Lung (tissue), 12 donors: Measurements from ENCODE around the gene RXRA. TPM values are rescaled to one million over a fixed set of nuclear protein-coding genes. Genes with fewer than 3 reads are reported as not detected.

Experiments
- ATAC-seq: fragments of 200-7000 bp; cut with Tn5 transposase; one replicate; pipeline ENCODE4 v1.9.1; 2020; ENCODE audit warnings: moderate number of reproducible peaks; ENCODE audit not compliant: insufficient read depth, low FRiP score
- DNase-seq, 3 donors: peaks; one replicate each; pipeline ENCODE4 v3.0.0-alpha.2; 2013 to 2017
- H3K27ac ChIP-seq, 2 donors: one replicate each; pipeline ENCODE4 v1.5.1; 2013; ENCODE audit warnings: mild to moderate bottlenecking in 2 of 2, moderate library complexity in 2 of 2, control low read depth in 1 of 2, inconsistent platforms in 1 of 2, low read depth in 1 of 2, low read length in 1 of 2
- H3K27me3 ChIP-seq, 3 donors: one replicate each; pipeline ENCODE4 v1.5.1; 2013; ENCODE audit warnings: low read length in 2 of 3; ENCODE audit not compliant: control insufficient read depth in 3 of 3, insufficient read depth in 3 of 3
- H3K36me3 ChIP-seq, 4 donors: one replicate each; pipeline ENCODE4 v1.5.1; 2013; ENCODE audit warnings: low read length in 4 of 4, mild to moderate bottlenecking in 1 of 4, moderate library complexity in 1 of 4; ENCODE audit not compliant: control insufficient read depth in 4 of 4, insufficient read depth in 4 of 4
- H3K4me1 ChIP-seq, 5 donors: one replicate each; pipeline ENCODE4 v1.5.1; 2013; ENCODE audit warnings: low read length in 5 of 5, mild to moderate bottlenecking in 2 of 5, moderate library complexity in 1 of 5; ENCODE audit not compliant: control insufficient read depth in 5 of 5, insufficient read depth in 5 of 5
- H3K4me3 ChIP-seq: one replicate; pipeline ENCODE4 v1.5.1; 2013; ENCODE audit warnings: mild to moderate bottlenecking, control low read depth, moderate library complexity
- H3K9ac ChIP-seq, 2 donors: one replicate each; pipeline ENCODE4 v1.5.1; 2013; ENCODE audit warnings: low read length in 2 of 2, control low read depth in 1 of 2; ENCODE audit not compliant: insufficient read depth in 1 of 2
- H3K9me3 ChIP-seq, 4 donors: one replicate each; pipeline ENCODE4 v1.5.1; 2013; ENCODE audit warnings: low read length in 3 of 4, mild to moderate bottlenecking in 1 of 4, moderate library complexity in 1 of 4; ENCODE audit not compliant: control insufficient read depth in 4 of 4, insufficient read depth in 3 of 4
- WGBS, 2 donors: extraction: QIAGEN DNeasy Blood & Tissue Kit; methylation state at CpG; one replicate each; pipeline ENCODE4 v1.1.7; 2013; 5-methylcytosine and 5-hydroxymethylcytosine counted together
- polyA plus RNA-seq, 2 donors: library from polyadenylated mRNA; stranded (reverse); fragments of 200-250 nt; gene quantifications; one replicate each; pipeline ENCODE4 v1.2.1, GENCODE V29; 2013
- total RNA-seq, 2 donors: library from RNA; depleted of rRNA in 1 of 2; stranded (reverse); fragments of >200 nt in 1 of 2; gene quantifications; one replicate each; pipeline ENCODE4 v1.2.1, GENCODE V29; 2014 to 2021
- TF ChIP-seq, protein P1 (sequence below): IDR thresholded peaks from 2 replicates; pipeline ENCODE4 v1.5.1; 2012; ENCODE audit warnings: mild to moderate bottlenecking; ENCODE audit errors: control extremely low read depth, extremely low read depth
- donor health status: control.
- donor health status: control.
- donor health status: Bipolar disorder and iron deficiency.
- donor health status: healthy.
- donor health status: DM: yes; HTN: yes; CAD: no.

Gene RXRA
- total and polyA plus RNA-seq, 4 donors = 24.2 to 85.2 (median 52.2) TPM

DNA sequence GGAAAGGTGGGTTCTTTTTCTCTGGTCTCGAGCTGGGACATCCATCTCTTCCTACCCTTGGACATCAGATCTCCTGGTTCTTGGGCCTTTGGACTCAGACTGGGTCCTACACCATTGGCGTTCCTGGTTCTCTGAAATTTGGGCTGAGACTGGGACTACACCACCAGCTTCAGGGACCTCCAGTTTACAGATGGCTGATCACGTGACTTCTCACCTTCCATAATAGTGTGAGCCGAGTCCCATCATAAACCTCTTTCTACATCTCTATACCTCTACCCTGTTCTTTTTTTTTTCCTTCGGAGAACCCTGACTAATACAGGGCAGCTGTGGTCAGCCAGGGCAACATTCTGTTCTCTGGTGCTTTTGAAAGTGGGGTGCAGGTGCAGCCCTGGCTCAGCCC lies 27.2 kb upstream of the RXRA start:
- ATAC-seq (no peak), DNase-seq (no peak)
- Histone ChIP-seq H3K4me3 (no peak overlapping the region), H3K9me3 (no peaks in the 10 kb centered on the region), H3K9ac (no peak overlapping the region), H3K4me1 (peaks cover 0 to 6% (median 1%) of the 10 kb centered on the region in 5 donors), H3K36me3 (no peaks in the 10 kb centered on the region), H3K27ac (no peak overlapping the region), H3K27me3 (no peaks in the 10 kb centered on the region)
- TF ChIP-seq, protein P1, sequence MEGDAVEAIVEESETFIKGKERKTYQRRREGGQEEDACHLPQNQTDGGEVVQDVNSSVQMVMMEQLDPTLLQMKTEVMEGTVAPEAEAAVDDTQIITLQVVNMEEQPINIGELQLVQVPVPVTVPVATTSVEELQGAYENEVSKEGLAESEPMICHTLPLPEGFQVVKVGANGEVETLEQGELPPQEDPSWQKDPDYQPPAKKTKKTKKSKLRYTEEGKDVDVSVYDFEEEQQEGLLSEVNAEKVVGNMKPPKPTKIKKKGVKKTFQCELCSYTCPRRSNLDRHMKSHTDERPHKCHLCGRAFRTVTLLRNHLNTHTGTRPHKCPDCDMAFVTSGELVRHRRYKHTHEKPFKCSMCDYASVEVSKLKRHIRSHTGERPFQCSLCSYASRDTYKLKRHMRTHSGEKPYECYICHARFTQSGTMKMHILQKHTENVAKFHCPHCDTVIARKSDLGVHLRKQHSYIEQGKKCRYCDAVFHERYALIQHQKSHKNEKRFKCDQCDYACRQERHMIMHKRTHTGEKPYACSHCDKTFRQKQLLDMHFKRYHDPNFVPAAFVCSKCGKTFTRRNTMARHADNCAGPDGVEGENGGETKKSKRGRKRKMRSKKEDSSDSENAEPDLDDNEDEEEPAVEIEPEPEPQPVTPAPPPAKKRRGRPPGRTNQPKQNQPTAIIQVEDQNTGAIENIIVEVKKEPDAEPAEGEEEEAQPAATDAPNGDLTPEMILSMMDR = no peak
- WGBS, 2 donors = 92 to 98% methylated on average over 5 of the region's 5 CpGs

DNA sequence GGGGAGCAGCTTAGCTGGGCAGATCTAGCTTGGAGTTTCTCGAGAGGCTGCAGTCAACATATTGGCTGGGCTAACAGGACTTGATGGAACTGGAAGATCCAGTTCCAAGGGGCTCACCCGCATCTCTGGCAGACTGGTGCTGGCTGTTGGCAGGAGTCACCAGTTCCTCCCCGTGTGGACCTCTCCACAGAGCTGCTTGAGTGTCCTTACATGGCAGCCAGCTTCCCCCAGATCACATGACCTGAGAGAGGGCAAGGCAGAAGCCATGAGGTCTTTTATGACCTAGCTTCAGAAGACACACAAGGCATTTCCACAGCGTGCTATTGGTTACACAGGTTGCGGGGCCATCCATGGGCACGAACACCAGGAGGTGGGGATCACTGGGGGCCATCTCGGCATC lies 26.4 kb upstream of the RXRA start:
- Histone ChIP-seq H3K36me3 (no peaks in the 10 kb centered on the region), H3K27ac (no peak overlapping the region), H3K4me1 (peaks cover 0 to 8% (median 0%) of the 10 kb centered on the region in 5 donors), H3K4me3 (no peak overlapping the region), H3K9me3 (no peaks in the 10 kb centered on the region), H3K27me3 (no peaks in the 10 kb centered on the region), H3K9ac (no peak overlapping the region)
- DNase-seq (peak in 2 of 3 donors; percentile 71 to 78), ATAC-seq (peak; percentile 53)
- TF ChIP-seq, protein P1 = no peak
- WGBS, 2 donors = 70 to 76% methylated on average over 7 of the region's 7 CpGs

DNA sequence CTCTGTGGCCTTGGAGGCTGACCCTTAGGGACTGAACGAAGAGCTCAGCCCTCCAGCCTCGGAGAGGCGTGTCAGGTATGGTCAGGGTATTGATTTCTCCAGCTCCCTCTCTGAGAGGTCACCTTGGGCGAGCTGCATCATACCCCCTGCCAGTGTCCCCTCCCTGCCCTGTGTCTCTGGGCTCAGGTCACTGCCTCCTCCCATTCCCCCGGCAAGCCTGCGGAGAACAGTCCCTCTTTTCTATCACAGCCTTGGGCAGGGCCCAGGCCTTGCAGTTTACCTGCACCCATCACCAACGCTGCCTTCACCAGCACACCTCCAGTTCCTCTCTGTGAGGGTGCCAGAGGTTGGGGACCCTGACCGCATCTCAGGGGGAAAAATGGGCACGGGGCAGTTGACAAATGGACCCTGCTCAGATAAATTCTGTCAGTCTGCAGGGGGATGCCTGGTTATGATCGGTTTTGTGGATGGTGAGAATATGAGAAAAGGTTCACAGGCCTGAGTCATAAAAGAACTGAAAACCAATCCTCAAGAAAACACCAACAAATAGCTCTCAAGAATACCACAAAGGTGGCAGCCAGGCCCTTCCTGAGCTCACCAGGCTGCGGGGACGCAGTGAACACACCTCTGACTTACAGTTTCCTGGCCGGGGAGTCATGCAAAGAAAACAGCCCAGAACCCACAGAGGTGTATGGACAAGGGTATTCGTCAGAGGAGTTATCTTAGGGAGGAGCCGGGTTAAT lies 24.7 kb upstream of the RXRA start:
- Histone ChIP-seq H3K4me3 (no peak overlapping the region), H3K4me1 (peaks cover 0 to 15% (median 0%) of the 10 kb centered on the region in 5 donors), H3K27ac (no peak overlapping the region), H3K9me3 (peaks cover 0 to 2% (median 0%) of the 10 kb centered on the region in 4 donors), H3K36me3 (no peaks in the 10 kb centered on the region), H3K9ac (no peak overlapping the region), H3K27me3 (no peaks in the 10 kb centered on the region)
- 79 to 83% methylated on average over 15 of the region's 15 CpGs for WGBS, 2 donors
- no peak for DNase-seq
- TF ChIP-seq, protein P1 = no peak
- no peak for ATAC-seq
